Calu3 (cell line): Measurements from ENCODE around the gene ACACB. TPM values are rescaled to one million over a fixed set of nuclear protein-coding genes. Genes with fewer than 3 reads are reported as not detected.

ENCODE experiments used
- BruUV-seq: library from RNA; stranded (reverse); fragments of 400-500 nt; replicated peaks from 2 replicates; lab custom pipeline; 2021; lab: Mats Ljungman, UMichigan
- CTCF ChIA-PET: fragments of 300-600 bp; sonication (Branson Sonifier 250); formaldehyde crosslinking; loops from one replicate; lab custom pipeline; 2022; ENCODE audit warnings: antibody characterized with exemption; lab: Charles Lee
- DNase-seq: peaks from one replicate; pipeline ENCODE4 v3.0.0; 2022
- H3K27ac Mint-ChIP-seq: one replicate; pipeline ENCODE4 v1.8.0; 2022; ENCODE audit warnings: mixed read lengths; ENCODE audit not compliant: unreplicated experiment
- H3K27me3 Mint-ChIP-seq: one replicate; pipeline ENCODE4 v1.8.0; 2022; ENCODE audit warnings: mixed read lengths; ENCODE audit not compliant: unreplicated experiment
- H3K36me3 Mint-ChIP-seq: one replicate; pipeline ENCODE4 v1.8.0; 2022; ENCODE audit warnings: mild to moderate bottlenecking, moderate library complexity, mixed read lengths; ENCODE audit not compliant: insufficient read depth, unreplicated experiment
- H3K4me1 Mint-ChIP-seq: one replicate; pipeline ENCODE4 v1.8.0; 2022; ENCODE audit warnings: mild to moderate bottlenecking, low read depth, mixed read lengths; ENCODE audit not compliant: unreplicated experiment
- H3K4me3 Mint-ChIP-seq: one replicate; pipeline ENCODE4 v1.8.0; 2022; ENCODE audit warnings: mild to moderate bottlenecking, low read depth, moderate library complexity, mixed read lengths; ENCODE audit not compliant: unreplicated experiment
- H3K9me3 Mint-ChIP-seq: one replicate; pipeline ENCODE4 v1.8.0; 2022; ENCODE audit warnings: low read depth, mixed read lengths; ENCODE audit not compliant: unreplicated experiment
- intact Hi-C: fragments of 100-400 bp; cut with micrococcal nuclease; formaldehyde crosslinking; loops from one replicate; pipeline ENCODE4 v1.10.0; 2022; ENCODE audit not compliant: unreplicated experiment
- total RNA-seq: library from RNA; stranded (reverse); gene quantifications from 2 replicates; pipeline ENCODE4 v1.2.3, GENCODE V29; 2022
- TF ChIP-seq, protein P1 (sequence below): fragments of 200-600 bp; IDR thresholded peaks from one replicate; pipeline ENCODE4 v1.8.0; 2022; ENCODE audit warnings: antibody characterized with exemption; ENCODE audit not compliant: unreplicated experiment

ACACB gene
- total RNA-seq, 1 experiment from 2014 or later, result 6.2 TPM

DNA sequence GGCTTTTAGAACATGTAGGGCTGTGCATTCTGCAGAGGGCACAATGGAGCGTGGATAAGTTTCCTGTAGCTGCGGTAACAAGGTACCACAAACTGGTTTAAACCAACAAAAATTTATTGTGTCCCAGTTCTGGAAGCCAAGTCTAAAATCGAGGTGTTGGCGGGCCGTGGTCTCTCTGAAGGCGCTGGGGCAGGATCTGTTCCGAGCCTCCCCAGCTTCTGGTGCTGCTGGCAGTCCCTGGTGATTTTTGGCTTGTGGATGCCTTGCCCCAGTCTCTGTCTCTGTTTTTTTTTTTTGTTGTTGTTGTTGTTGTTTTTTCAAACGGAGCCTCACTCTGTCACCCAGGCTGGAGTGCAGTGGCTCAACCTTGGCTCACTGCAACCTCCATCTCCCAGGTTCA is 77.5 kb downstream of the ACACB start:
- Mint-ChIP-seq H3K4me3 (no peak overlapping the region), H3K27me3 (no peaks in the 10 kb centered on the region), H3K27ac (no peak overlapping the region), H3K4me1 (no peaks in the 10 kb centered on the region), H3K9me3 (no peaks in the 10 kb centered on the region), H3K36me3 (no peaks in the 10 kb centered on the region)
- no TSS peak for BruUV-seq
- TF ChIP-seq, protein P1, sequence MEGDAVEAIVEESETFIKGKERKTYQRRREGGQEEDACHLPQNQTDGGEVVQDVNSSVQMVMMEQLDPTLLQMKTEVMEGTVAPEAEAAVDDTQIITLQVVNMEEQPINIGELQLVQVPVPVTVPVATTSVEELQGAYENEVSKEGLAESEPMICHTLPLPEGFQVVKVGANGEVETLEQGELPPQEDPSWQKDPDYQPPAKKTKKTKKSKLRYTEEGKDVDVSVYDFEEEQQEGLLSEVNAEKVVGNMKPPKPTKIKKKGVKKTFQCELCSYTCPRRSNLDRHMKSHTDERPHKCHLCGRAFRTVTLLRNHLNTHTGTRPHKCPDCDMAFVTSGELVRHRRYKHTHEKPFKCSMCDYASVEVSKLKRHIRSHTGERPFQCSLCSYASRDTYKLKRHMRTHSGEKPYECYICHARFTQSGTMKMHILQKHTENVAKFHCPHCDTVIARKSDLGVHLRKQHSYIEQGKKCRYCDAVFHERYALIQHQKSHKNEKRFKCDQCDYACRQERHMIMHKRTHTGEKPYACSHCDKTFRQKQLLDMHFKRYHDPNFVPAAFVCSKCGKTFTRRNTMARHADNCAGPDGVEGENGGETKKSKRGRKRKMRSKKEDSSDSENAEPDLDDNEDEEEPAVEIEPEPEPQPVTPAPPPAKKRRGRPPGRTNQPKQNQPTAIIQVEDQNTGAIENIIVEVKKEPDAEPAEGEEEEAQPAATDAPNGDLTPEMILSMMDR, result no peak
- CTCF ChIA-PET, result no interaction called here
- DNase-seq, result no peak
- intact Hi-C loops, result no loop called here

DNA sequence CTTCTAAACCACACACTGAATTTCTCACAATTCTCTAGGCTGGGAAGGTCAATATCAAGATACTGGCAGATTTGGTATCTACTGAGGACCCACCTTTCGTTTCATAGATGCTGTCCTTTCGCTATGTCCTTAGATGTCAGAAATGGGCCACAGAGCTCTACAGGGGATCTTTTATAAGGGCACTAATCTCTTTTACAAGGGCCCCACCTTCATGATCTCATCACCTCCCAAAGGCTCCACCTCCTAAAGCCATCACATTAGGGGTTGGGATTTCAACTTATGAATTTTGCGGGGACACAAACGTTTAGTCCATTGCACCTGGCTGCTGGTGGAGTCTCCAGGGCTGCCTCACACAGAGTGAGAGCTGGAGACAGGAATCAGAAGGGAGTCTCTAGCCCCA is 79.9 kb downstream of the ACACB start:
- TF ChIP-seq, protein P1, result no peak
- Mint-ChIP-seq H3K27ac (no peak overlapping the region), H3K27me3 (no peaks in the 10 kb centered on the region), H3K9me3 (no peaks in the 10 kb centered on the region), H3K4me1 (no peaks in the 10 kb centered on the region), H3K4me3 (no peak overlapping the region), H3K36me3 (no peaks in the 10 kb centered on the region)
- CTCF ChIA-PET, result no interaction called here
- no peak for DNase-seq
- intact Hi-C loops, result no loop called here
- no TSS peak for BruUV-seq

DNA sequence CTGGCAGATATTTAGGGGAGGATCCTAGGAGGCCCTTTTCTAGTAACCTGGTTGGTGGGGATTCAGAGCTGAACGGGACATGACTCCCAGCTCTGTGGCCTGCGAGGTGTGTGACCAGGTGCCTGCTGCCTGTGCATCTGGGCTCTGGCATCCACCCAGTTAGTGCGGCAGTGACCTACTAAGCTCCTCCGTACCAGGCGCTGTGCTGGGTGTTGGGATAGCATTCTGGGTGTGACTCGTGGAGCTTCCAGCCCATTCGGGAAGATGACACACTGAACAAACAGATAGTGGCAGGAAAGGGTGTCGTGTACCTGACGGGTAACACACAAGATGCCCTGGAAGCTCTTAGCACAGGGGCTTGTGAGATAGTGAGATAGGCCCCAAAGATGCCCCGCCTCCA is 80.9 kb downstream of the ACACB start:
- intact Hi-C loops, result no loop called here
- Mint-ChIP-seq H3K27ac (no peak overlapping the region), H3K27me3 (no peaks in the 10 kb centered on the region), H3K36me3 (no peaks in the 10 kb centered on the region), H3K4me3 (no peak overlapping the region), H3K4me1 (no peaks in the 10 kb centered on the region), H3K9me3 (no peaks in the 10 kb centered on the region)
- TF ChIP-seq, protein P1, result no peak
- DNase-seq, result no peak
- BruUV-seq, result no TSS peak
- CTCF ChIA-PET, result no interaction called here

DNA sequence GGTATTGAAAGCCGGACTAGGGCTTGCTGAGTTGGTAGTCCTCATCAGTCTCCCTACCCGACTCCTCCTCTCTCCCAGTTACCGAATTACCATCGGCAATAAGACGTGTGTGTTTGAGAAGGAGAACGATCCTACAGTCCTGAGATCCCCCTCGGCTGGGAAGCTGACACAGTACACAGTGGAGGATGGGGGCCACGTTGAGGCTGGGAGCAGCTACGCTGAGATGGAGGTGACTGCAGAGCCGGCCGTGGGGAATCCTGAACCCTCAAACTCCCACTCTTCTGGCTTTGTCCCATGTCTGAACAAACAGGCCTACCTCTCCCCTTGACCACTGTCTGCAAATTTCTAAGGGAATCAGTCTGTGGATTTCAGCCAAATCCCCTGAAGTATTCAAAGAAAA is 82.9 kb downstream of the ACACB start:
- no TSS peak for BruUV-seq
- no peaks in the 10 kb centered on the region for H3K9me3 Mint-ChIP-seq
- DNase-seq, result no peak
- CTCF ChIA-PET, result no interaction called here
- no peaks in the 10 kb centered on the region for H3K4me1 Mint-ChIP-seq
- intact Hi-C loops, result no loop called here
- H3K27ac Mint-ChIP-seq, result no peak overlapping the region
- H3K4me3 Mint-ChIP-seq, result no peak overlapping the region
- H3K36me3 Mint-ChIP-seq, result no peaks in the 10 kb centered on the region
- no peaks in the 10 kb centered on the region for H3K27me3 Mint-ChIP-seq
- TF ChIP-seq, protein P1, result no peak
